Thyroid gland (tissue), 4 donors: ENCODE measurements around the gene NAIF1.

Experiments
- CTCF ChIP-seq, 6 experiments: fragments of 200-600 bp in 3 of 6; fragments of 450-650 bp in 3 of 6; sonication (generic) in 3 of 6; IDR thresholded peaks; one replicate each; pipeline ENCODE4 v1.5.1; 2016 to 2019; ENCODE audit warnings: antibody characterized with exemption in 6 of 6, mild to moderate bottlenecking in 2 of 6, inconsistent platforms in 1 of 6, moderate library complexity in 1 of 6
- POLR2A ChIP-seq, 2 donors: fragments of 450-650 bp; IDR thresholded peaks; one replicate each; pipeline ENCODE4 v1.6.1; 2017; ENCODE audit warnings: antibody characterized with exemption in 2 of 2, mild to moderate bottlenecking in 2 of 2, moderate library complexity in 1 of 2

GRCh38 chr9:128056887-128057723 is 10.0 kb downstream of the NAIF1 start:
- TF ChIP-seq CTCF (IDR thresholded peaks at IDR 0.05) (no peak), POLR2A (IDR thresholded peaks at IDR 0.05) (no peak)
